C4-2B (cell line): ENCODE data around the gene MACROD1.

Experiments used
- H3K27ac ChIP-seq: fragments of 450-650 bp; 2 replicates; pipeline ENCODE4 v1.5.1; 2017
- CTCF ChIP-seq: fragments of 450-650 bp; conservative IDR thresholded peaks from 2 replicates; pipeline ENCODE4 v1.5.1; 2017; ENCODE audit warnings: mild to moderate bottlenecking
- ZFX ChIP-seq: fragments of 450-650 bp; IDR thresholded peaks from 2 replicates; pipeline ENCODE4 v1.6.1; 2017

The MACROD1 gene

GRCh38 chr11:63985812-63986155 lies 180.1 kb downstream of the MACROD1 start:
- peak overlapping the region; percentile 89 for H3K27ac ChIP-seq
- TF ChIP-seq ZFX (no peak), CTCF (no peak)

- H3K27ac ChIP-seq, result no peak overlapping the region
- TF ChIP-seq CTCF, result no peak
- TF ChIP-seq ZFX, result no peak
Observed at GRCh38 chr11:63979426-63979825, 186.5 kb downstream of the MACROD1 start.

- H3K27ac ChIP-seq, result no peak overlapping the region
- TF ChIP-seq CTCF (no peak), ZFX (no peak)
Observed at GRCh38 chr11:63978551-63979239, 187.2 kb downstream of the MACROD1 start.

GRCh38 chr11:63974259-63975143 lies 191.4 kb downstream of the MACROD1 start, which contains the start of gene COX8A:
Gene COX8A, plus strand, starts transcription at chr11:63974620. Its CDS starts 61 bp downstream, at chr11:63974681.
- TF ChIP-seq CTCF, result no peak
- peak; percentile 91; the same call in 1 of the 2 replicates for TF ChIP-seq ZFX
- H3K27ac ChIP-seq, result peak within 1 kb of the TSS; percentile 99

- peak overlapping the region; percentile 99; the same call in 1 of the 2 replicates for H3K27ac ChIP-seq
Observed at GRCh38 chr11:63973912-63974258, 192.0 kb downstream of the MACROD1 start.

- TF ChIP-seq CTCF (no peak), ZFX (no peak)
- no peak overlapping the region for H3K27ac ChIP-seq
Observed at GRCh38 chr11:63970902-63971301, 195.0 kb downstream of the MACROD1 start.

GRCh38 chr11:63969461-63969860 lies 196.5 kb downstream of the MACROD1 start:
- H3K27ac ChIP-seq, result no peak overlapping the region
- TF ChIP-seq ZFX (no peak), CTCF (no peak)
